Activated naive CD4-positive, alpha-beta T cell treated with anti-CD3 and anti-CD28 coated beads, Interleukin-2, amount 50 U/mL, for 24 hours (primary cell): ENCODE results near the gene QDPR.
A peak's percentile ranks its signal among the peaks of the same experiment; 100 is the strongest.

Experiments used
- H3K27ac Mint-ChIP-seq: one replicate; pipeline ENCODE4 v1.8.0; 2021; ENCODE audit warnings: mild to moderate bottlenecking, mixed read lengths
- H3K27me3 Mint-ChIP-seq: one replicate; pipeline ENCODE4 v1.8.0; 2021; ENCODE audit warnings: mixed read lengths
- H3K36me3 Mint-ChIP-seq: one replicate; pipeline ENCODE4 v1.8.0; 2021; ENCODE audit warnings: mixed read lengths
- H3K4me1 Mint-ChIP-seq: one replicate; pipeline ENCODE4 v1.8.0; 2021; ENCODE audit warnings: mixed read lengths
- H3K4me3 Mint-ChIP-seq: one replicate; pipeline ENCODE4 v1.8.0; 2021; ENCODE audit warnings: mild to moderate bottlenecking, mixed read lengths
- H3K9me3 Mint-ChIP-seq: one replicate; pipeline ENCODE4 v1.8.0; 2021; ENCODE audit warnings: mixed read lengths

Gene QDPR

GRCh38 chr4:17511051-17511450 lies 839 bp downstream of the QDPR start:
- no peak overlapping the region for H3K27ac Mint-ChIP-seq
- H3K9me3 Mint-ChIP-seq: no peaks in the 10 kb centered on the region
- H3K4me3 Mint-ChIP-seq: peak overlapping the region; percentile 100
- no peaks in the 10 kb centered on the region for H3K27me3 Mint-ChIP-seq
- H3K4me1 Mint-ChIP-seq: peaks cover 37% of the 10 kb centered on the region
- H3K36me3 Mint-ChIP-seq: peaks cover 7% of the 10 kb centered on the region

GRCh38 chr4:17510582-17510981 lies 1.3 kb downstream of the QDPR start:
- no peaks in the 10 kb centered on the region for H3K9me3 Mint-ChIP-seq
- H3K27me3 Mint-ChIP-seq: no peaks in the 10 kb centered on the region
- peaks cover 7% of the 10 kb centered on the region for H3K36me3 Mint-ChIP-seq
- peaks cover 40% of the 10 kb centered on the region for H3K4me1 Mint-ChIP-seq
- H3K4me3 Mint-ChIP-seq: peak overlapping the region; percentile 100
- peak overlapping the region; percentile 17 for H3K27ac Mint-ChIP-seq

- H3K27ac Mint-ChIP-seq: no peak overlapping the region
- H3K36me3 Mint-ChIP-seq: peaks cover 15% of the 10 kb centered on the region
- H3K27me3 Mint-ChIP-seq: no peaks in the 10 kb centered on the region
- peaks cover 32% of the 10 kb centered on the region for H3K4me1 Mint-ChIP-seq
- no peaks in the 10 kb centered on the region for H3K9me3 Mint-ChIP-seq
- H3K4me3 Mint-ChIP-seq: no peak overlapping the region
Observed at GRCh38 chr4:17504081-17504480, 7.8 kb downstream of the QDPR start.

- no peaks in the 10 kb centered on the region for H3K27me3 Mint-ChIP-seq
- no peaks in the 10 kb centered on the region for H3K9me3 Mint-ChIP-seq
- peaks cover 38% of the 10 kb centered on the region for H3K4me1 Mint-ChIP-seq
- H3K4me3 Mint-ChIP-seq: no peak overlapping the region
- no peak overlapping the region for H3K27ac Mint-ChIP-seq
- peaks cover 24% of the 10 kb centered on the region for H3K36me3 Mint-ChIP-seq
Observed at GRCh38 chr4:17502756-17503155, 9.1 kb downstream of the QDPR start.

- Mint-ChIP-seq H3K9me3 (no peaks in the 10 kb centered on the region), H3K4me3 (no peak overlapping the region), H3K27me3 (no peaks in the 10 kb centered on the region), H3K4me1 (peaks cover 31% of the 10 kb centered on the region), H3K36me3 (peaks cover 23% of the 10 kb centered on the region), H3K27ac (no peak overlapping the region)
Observed at GRCh38 chr4:17500574-17500973, 11.3 kb downstream of the QDPR start.

GRCh38 chr4:17497890-17498523 lies 13.9 kb downstream of the QDPR start:
- Mint-ChIP-seq H3K27me3 (no peaks in the 10 kb centered on the region), H3K4me1 (peaks cover 30% of the 10 kb centered on the region), H3K4me3 (no peak overlapping the region), H3K9me3 (no peaks in the 10 kb centered on the region), H3K27ac (peak overlapping the region; percentile 41), H3K36me3 (peaks cover 14% of the 10 kb centered on the region)

GRCh38 chr4:17494258-17495190 lies 17.4 kb downstream of the QDPR start:
- Mint-ChIP-seq H3K4me3 (no peak overlapping the region), H3K9me3 (no peaks in the 10 kb centered on the region), H3K36me3 (peaks cover 16% of the 10 kb centered on the region), H3K27ac (peak overlapping the region; percentile 66), H3K4me1 (peaks cover 21% of the 10 kb centered on the region), H3K27me3 (no peaks in the 10 kb centered on the region)

GRCh38 chr4:17493619-17494018 lies 18.3 kb downstream of the QDPR start:
- Mint-ChIP-seq H3K27ac (no peak overlapping the region), H3K27me3 (no peaks in the 10 kb centered on the region), H3K4me1 (peaks cover 13% of the 10 kb centered on the region), H3K4me3 (no peak overlapping the region), H3K36me3 (peaks cover 12% of the 10 kb centered on the region), H3K9me3 (no peaks in the 10 kb centered on the region)

GRCh38 chr4:17492876-17493275 lies 19.0 kb downstream of the QDPR start:
- H3K9me3 Mint-ChIP-seq: no peaks in the 10 kb centered on the region
- H3K36me3 Mint-ChIP-seq: peaks cover 7% of the 10 kb centered on the region
- H3K27me3 Mint-ChIP-seq: no peaks in the 10 kb centered on the region
- no peak overlapping the region for H3K4me3 Mint-ChIP-seq
- peaks cover 10% of the 10 kb centered on the region for H3K4me1 Mint-ChIP-seq
- H3K27ac Mint-ChIP-seq: no peak overlapping the region

- peaks cover 6% of the 10 kb centered on the region for H3K36me3 Mint-ChIP-seq
- H3K27me3 Mint-ChIP-seq: no peaks in the 10 kb centered on the region
- no peaks in the 10 kb centered on the region for H3K9me3 Mint-ChIP-seq
- no peak overlapping the region for H3K27ac Mint-ChIP-seq
- peaks cover 10% of the 10 kb centered on the region for H3K4me1 Mint-ChIP-seq
- no peak overlapping the region for H3K4me3 Mint-ChIP-seq
Observed at GRCh38 chr4:17492058-17492741, 19.7 kb downstream of the QDPR start.

GRCh38 chr4:17491196-17491595 lies 20.7 kb downstream of the QDPR start:
- peaks cover 10% of the 10 kb centered on the region for H3K36me3 Mint-ChIP-seq
- H3K27me3 Mint-ChIP-seq: no peaks in the 10 kb centered on the region
- H3K27ac Mint-ChIP-seq: no peak overlapping the region
- peaks cover 10% of the 10 kb centered on the region for H3K4me1 Mint-ChIP-seq
- no peak overlapping the region for H3K4me3 Mint-ChIP-seq
- H3K9me3 Mint-ChIP-seq: no peaks in the 10 kb centered on the region

GRCh38 chr4:17490575-17491059 lies 21.3 kb downstream of the QDPR start:
- Mint-ChIP-seq H3K9me3 (no peaks in the 10 kb centered on the region), H3K27ac (peak overlapping the region; percentile 73), H3K4me1 (peaks cover 10% of the 10 kb centered on the region), H3K27me3 (no peaks in the 10 kb centered on the region), H3K4me3 (no peak overlapping the region), H3K36me3 (peaks cover 12% of the 10 kb centered on the region)

- H3K9me3 Mint-ChIP-seq: no peaks in the 10 kb centered on the region
- H3K4me1 Mint-ChIP-seq: peaks cover 10% of the 10 kb centered on the region
- H3K27me3 Mint-ChIP-seq: no peaks in the 10 kb centered on the region
- no peak overlapping the region for H3K4me3 Mint-ChIP-seq
- H3K27ac Mint-ChIP-seq: no peak overlapping the region
- peaks cover 19% of the 10 kb centered on the region for H3K36me3 Mint-ChIP-seq
Observed at GRCh38 chr4:17489721-17490120, 22.2 kb downstream of the QDPR start.

GRCh38 chr4:17489123-17489522 lies 22.8 kb downstream of the QDPR start:
- no peaks in the 10 kb centered on the region for H3K9me3 Mint-ChIP-seq
- H3K4me3 Mint-ChIP-seq: no peak overlapping the region
- H3K4me1 Mint-ChIP-seq: peaks cover 6% of the 10 kb centered on the region
- H3K27ac Mint-ChIP-seq: no peak overlapping the region
- peaks cover 21% of the 10 kb centered on the region for H3K36me3 Mint-ChIP-seq
- no peaks in the 10 kb centered on the region for H3K27me3 Mint-ChIP-seq

- H3K36me3 Mint-ChIP-seq: peaks cover 15% of the 10 kb centered on the region
- H3K27me3 Mint-ChIP-seq: no peaks in the 10 kb centered on the region
- no peak overlapping the region for H3K27ac Mint-ChIP-seq
- H3K4me1 Mint-ChIP-seq: no peaks in the 10 kb centered on the region
- H3K9me3 Mint-ChIP-seq: no peaks in the 10 kb centered on the region
- no peak overlapping the region for H3K4me3 Mint-ChIP-seq
Observed at GRCh38 chr4:17482716-17483115, 29.2 kb downstream of the QDPR start.

- Mint-ChIP-seq H3K9me3 (no peaks in the 10 kb centered on the region), H3K27ac (no peak overlapping the region), H3K4me3 (no peak overlapping the region), H3K4me1 (no peaks in the 10 kb centered on the region), H3K27me3 (no peaks in the 10 kb centered on the region), H3K36me3 (peaks cover 9% of the 10 kb centered on the region)
Observed at GRCh38 chr4:17480955-17481354, 30.9 kb downstream of the QDPR start.
